BLaER1 treated with 17β-estradiol and CSF1 and Interleukin-3, amounts not matched to agents 10 nM and 100 nM (cell line): ENCODE results near the gene FYN.

Experiments used
- H3K27ac ChIP-seq, 11 experiments: shearing (Covaris generic); formaldehyde crosslinking; 2 replicates each; pipeline ENCODE4 v1.8.1; 2022
- H3K27me3 ChIP-seq, 11 experiments: shearing (Covaris generic); formaldehyde crosslinking; 2 replicates each; pipeline ENCODE4 v1.8.1; 2022
- H3K36me3 ChIP-seq, 11 experiments: shearing (Covaris generic); formaldehyde crosslinking; 2 replicates each; pipeline ENCODE4 v1.8.1; 2022
- H3K4me1 ChIP-seq, 10 experiments: shearing (Covaris generic); formaldehyde crosslinking; 2 replicates each; pipeline ENCODE4 v1.8.1; 2022
- H3K4me2 ChIP-seq, 11 experiments: shearing (Covaris generic); formaldehyde crosslinking; 2 replicates each; pipeline ENCODE4 v1.8.1; 2022
- H3K4me3 ChIP-seq, 10 experiments: shearing (Covaris generic); formaldehyde crosslinking; 2 replicates each; pipeline ENCODE4 v1.8.1; 2022
- H3K9ac ChIP-seq, 11 experiments: shearing (Covaris generic); formaldehyde crosslinking; 2 replicates each; pipeline ENCODE4 v1.8.1; 2022
- H3K9me3 ChIP-seq, 11 experiments: shearing (Covaris generic); formaldehyde crosslinking; replicated peaks in 1 of 11; 2 replicates each; pipeline ENCODE4 v1.8.1; 2022
- H4K20me1 ChIP-seq, 11 experiments: shearing (Covaris generic); formaldehyde crosslinking; 2 replicates each; pipeline ENCODE4 v1.8.1; 2022
- Cebpa-rat ChIP-seq, 11 experiments: shearing (Covaris generic); IDR thresholded peaks; 2 replicates each; pipeline ENCODE4 v1.8.1; 2022

FYN gene

DNA sequence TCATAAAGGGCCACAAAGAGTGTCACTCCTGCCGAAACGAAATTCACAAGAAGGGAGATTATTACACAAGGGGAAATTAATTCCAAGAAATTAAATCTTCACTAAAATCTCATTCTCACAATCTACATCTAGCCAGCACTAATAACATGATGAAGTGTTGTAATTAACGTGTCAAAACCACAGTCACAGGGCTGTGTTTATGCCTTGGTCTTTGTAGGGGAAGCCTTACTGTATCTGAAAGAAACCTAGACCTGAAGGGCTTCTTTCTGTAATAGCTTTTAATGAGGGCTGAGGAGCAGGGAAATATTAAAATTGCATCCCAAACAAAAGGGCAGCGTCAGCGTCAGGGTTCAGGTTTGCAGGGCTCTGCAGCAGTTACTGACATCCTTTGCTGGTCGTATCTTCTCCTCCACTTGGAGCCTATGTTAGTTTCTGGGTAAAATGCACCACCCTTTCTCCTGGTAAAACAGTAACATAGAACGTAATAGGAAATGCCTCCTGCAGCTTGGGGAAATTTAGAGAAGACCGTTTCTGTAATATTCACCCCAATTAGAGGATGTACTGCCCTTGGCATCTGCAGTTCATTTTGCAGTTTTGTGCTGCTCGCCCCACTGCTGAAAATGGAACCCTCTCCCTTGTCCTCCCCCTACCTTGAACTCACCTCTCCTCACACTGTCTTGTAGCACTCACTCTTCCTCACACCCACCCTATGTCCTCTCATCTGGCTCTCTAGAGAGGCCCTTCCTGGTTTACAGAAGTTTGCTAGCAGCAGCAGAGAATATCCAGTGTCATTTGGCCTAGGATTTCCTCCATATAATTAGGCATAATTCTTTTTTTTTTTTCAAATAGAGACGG is 158.6 kb downstream of the FYN start:
- H3K36me3 ChIP-seq: peaks cover 61 to 86% (median 73%) of the 10 kb centered on the region in 11 experiments
- no peak overlapping the region for H3K4me3 ChIP-seq
- H3K4me2 ChIP-seq: no peak overlapping the region
- peaks cover 0 to 6% (median 3%) of the 10 kb centered on the region in 10 experiments; a peak in 5 of 20 replicates for H3K4me1 ChIP-seq
- H4K20me1 ChIP-seq: peaks cover 0 to 6% (median 0%) of the 10 kb centered on the region in 11 experiments; a peak in 4 of 22 replicates
- no peaks in the 10 kb centered on the region for H3K27me3 ChIP-seq
- no peak for TF ChIP-seq Cebpa-rat (IDR thresholded peaks at IDR 0.05)
- no peaks in the 10 kb centered on the region for H3K9me3 ChIP-seq
- H3K9ac ChIP-seq: no peak overlapping the region
- H3K27ac ChIP-seq: no peak overlapping the region

GRCh38 chr6:111713811-111714210 is 159.4 kb downstream of the FYN start:
- peaks cover 0 to 6% (median 0%) of the 10 kb centered on the region in 11 experiments; a peak in 2 of 22 replicates for H4K20me1 ChIP-seq
- TF ChIP-seq Cebpa-rat (IDR thresholded peaks at IDR 0.05): no peak
- H3K9ac ChIP-seq: no peak overlapping the region
- no peak overlapping the region for H3K27ac ChIP-seq
- H3K9me3 ChIP-seq: no peaks in the 10 kb centered on the region
- H3K4me1 ChIP-seq: peaks cover 0 to 6% (median 3%) of the 10 kb centered on the region in 10 experiments; a peak in 5 of 20 replicates
- H3K4me3 ChIP-seq: no peak overlapping the region
- H3K36me3 ChIP-seq: peaks cover 55 to 79% (median 68%) of the 10 kb centered on the region in 11 experiments
- H3K27me3 ChIP-seq: no peaks in the 10 kb centered on the region
- H3K4me2 ChIP-seq: no peak overlapping the region

DNA sequence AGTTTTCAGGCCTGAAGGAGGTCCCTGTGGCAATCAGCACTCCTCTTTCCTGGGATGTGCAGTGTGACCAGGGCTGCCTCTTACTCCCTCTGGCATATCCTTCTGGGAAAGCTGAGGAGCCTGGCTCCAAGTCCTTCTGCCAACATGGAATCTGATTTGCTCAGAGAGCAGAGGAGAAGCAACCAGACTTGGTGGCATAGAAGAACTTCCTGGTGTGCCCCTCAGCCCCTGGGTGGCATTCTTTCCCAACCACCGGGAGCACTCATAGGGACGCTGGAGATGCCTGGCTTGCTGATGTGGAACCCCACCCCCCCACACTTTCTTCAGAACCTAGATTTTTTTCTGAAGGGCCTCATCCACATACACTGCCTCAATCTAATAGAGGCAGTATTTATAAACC is 160.0 kb downstream of the FYN start:
- Histone ChIP-seq H3K36me3 (peaks cover 53 to 79% (median 68%) of the 10 kb centered on the region in 11 experiments), H3K4me1 (peaks cover 0 to 6% (median 3%) of the 10 kb centered on the region in 10 experiments; a peak in 5 of 20 replicates), H3K27ac (no peak overlapping the region), H3K4me2 (no peak overlapping the region), H3K4me3 (no peak overlapping the region), H4K20me1 (peaks cover 0 to 1% (median 0%) of the 10 kb centered on the region in 11 experiments; a peak in 2 of 22 replicates), H3K9me3 (no peaks in the 10 kb centered on the region), H3K9ac (no peak overlapping the region), H3K27me3 (no peaks in the 10 kb centered on the region)
- no peak for TF ChIP-seq Cebpa-rat (IDR thresholded peaks at IDR 0.05)

DNA sequence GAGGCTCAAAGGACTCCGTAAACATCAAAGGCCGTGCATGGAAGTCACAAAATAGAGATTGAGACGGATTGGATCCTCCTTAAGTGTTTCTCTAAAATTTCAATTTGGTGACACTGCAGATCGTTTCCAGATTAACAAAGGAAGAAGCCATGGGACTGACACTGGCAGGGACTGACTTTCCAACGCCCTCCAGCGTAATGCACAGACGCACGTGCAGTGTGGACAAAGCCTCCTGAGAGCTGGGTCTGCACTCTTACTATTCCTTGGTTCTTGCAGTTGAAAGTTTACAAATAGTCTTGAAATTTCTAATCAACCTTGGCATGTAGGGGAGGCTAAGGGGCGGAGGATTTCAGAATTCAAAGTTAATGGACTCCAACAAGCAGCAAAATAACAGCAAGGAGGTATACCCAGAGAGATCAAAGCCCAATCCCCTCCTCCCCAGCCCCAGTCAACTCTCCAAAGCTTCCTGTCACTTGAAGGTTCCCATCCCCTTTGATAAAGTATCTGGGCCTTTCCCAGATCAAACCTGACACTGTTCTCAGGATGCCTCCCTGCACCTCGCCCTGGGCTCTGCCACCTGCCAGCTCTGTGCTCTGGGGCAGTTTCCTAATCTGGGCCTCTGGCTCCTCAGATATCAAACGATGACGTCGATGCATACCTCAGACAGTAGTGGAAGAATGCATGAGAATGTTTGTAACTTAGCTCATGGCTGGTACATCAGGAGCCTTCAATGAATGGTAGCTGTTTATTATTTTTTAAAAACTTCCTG is 161.1 kb downstream of the FYN start:
- no peak overlapping the region for H3K27ac ChIP-seq

DNA sequence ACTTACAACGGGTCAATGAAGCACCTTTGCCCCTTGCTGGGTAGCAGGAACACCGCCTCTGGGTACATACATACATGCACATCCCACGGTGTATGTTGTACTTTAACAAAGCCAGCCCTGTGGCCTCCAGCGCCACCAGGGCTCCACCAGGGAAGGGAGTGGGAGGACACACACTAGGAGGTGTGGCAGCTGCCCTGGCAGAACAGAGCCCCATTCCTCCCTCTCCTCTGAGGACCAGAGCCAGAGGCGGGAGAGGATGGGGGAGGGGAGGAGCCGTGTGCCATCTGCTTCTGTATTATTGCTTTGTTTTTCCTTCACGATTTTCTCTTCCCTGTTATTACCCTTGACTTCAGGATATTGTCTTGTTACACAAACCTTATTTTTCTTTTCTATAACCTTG is 161.8 kb downstream of the FYN start:
- no peak overlapping the region; a peak in 1 of 22 replicates for H3K27ac ChIP-seq
- H4K20me1 ChIP-seq: no peaks in the 10 kb centered on the region; a peak in 2 of 22 replicates
- no peak overlapping the region for H3K4me3 ChIP-seq
- H3K36me3 ChIP-seq: peaks cover 55 to 84% (median 68%) of the 10 kb centered on the region in 11 experiments
- H3K9me3 ChIP-seq: no peaks in the 10 kb centered on the region
- no peak overlapping the region for H3K4me2 ChIP-seq
- H3K9ac ChIP-seq: no peak overlapping the region
- no peak for TF ChIP-seq Cebpa-rat (IDR thresholded peaks at IDR 0.05)
- no peaks in the 10 kb centered on the region for H3K27me3 ChIP-seq
- H3K4me1 ChIP-seq: peaks cover 0 to 6% (median 3%) of the 10 kb centered on the region in 10 experiments; a peak in 5 of 20 replicates

More for the DNA sequence above, 161.1 kb downstream of the FYN start:
- Histone ChIP-seq H3K4me1 (peaks cover 0 to 6% (median 3%) of the 10 kb centered on the region in 10 experiments; a peak in 5 of 20 replicates), H4K20me1 (no peaks in the 10 kb centered on the region; a peak in 2 of 22 replicates), H3K4me3 (no peak overlapping the region), H3K9me3 (no peaks in the 10 kb centered on the region), H3K4me2 (no peak overlapping the region), H3K36me3 (peaks cover 52 to 79% (median 66%) of the 10 kb centered on the region in 11 experiments), H3K9ac (no peak overlapping the region; a peak in 1 of 22 replicates), H3K27me3 (no peaks in the 10 kb centered on the region)
- no peak for TF ChIP-seq Cebpa-rat (IDR thresholded peaks at IDR 0.05)

DNA sequence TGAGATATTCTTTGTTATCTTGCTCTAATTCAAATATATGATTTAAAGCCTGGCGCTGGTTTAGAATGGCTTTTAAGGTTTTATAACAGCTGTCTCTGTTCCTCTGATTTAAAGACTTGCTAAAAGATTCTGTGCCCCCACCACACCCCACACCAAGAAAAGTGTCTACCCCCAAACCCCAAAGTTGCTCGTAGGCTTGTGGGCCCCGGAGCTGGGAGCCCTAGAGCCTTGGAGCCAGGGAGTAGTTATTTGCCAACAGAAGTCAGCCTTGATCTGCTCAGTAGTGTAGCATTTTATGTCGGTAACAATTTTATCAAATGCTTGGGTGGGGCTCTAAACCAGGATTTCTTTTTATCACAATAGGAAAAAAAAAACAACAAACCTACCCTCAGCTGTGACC is 162.3 kb downstream of the FYN start:
- Histone ChIP-seq H3K9ac (no peak overlapping the region), H3K27me3 (no peaks in the 10 kb centered on the region), H3K9me3 (no peaks in the 10 kb centered on the region), H4K20me1 (no peaks in the 10 kb centered on the region; a peak in 2 of 22 replicates), H3K27ac (no peak overlapping the region), H3K4me2 (no peak overlapping the region), H3K4me3 (no peak overlapping the region), H3K4me1 (peaks cover 0 to 6% (median 3%) of the 10 kb centered on the region in 10 experiments; a peak in 5 of 20 replicates), H3K36me3 (peaks cover 55 to 84% (median 69%) of the 10 kb centered on the region in 11 experiments)
- TF ChIP-seq Cebpa-rat (IDR thresholded peaks at IDR 0.05): no peak

GRCh38 chr6:111710439-111710838 is 162.8 kb downstream of the FYN start:
- Histone ChIP-seq H3K36me3 (peaks cover 58 to 84% (median 71%) of the 10 kb centered on the region in 11 experiments), H3K9ac (no peak overlapping the region), H3K27ac (0 out of 22 replicates have a peak overlapping the region, but pooled peaks of 1 of the 11 experiments have one; percentile 19), H3K27me3 (no peaks in the 10 kb centered on the region), H4K20me1 (no peaks in the 10 kb centered on the region; a peak in 2 of 22 replicates), H3K9me3 (no peaks in the 10 kb centered on the region), H3K4me1 (peaks cover 0 to 6% (median 3%) of the 10 kb centered on the region in 10 experiments; a peak in 5 of 20 replicates), H3K4me3 (no peak overlapping the region), H3K4me2 (peak overlapping the region in 9 of 11 experiments; percentile 11 to 56 (median 39); a peak in 10 of 22 replicates)
- no peak for TF ChIP-seq Cebpa-rat (IDR thresholded peaks at IDR 0.05)

- Histone ChIP-seq H3K9ac (no peak overlapping the region), H3K4me1 (peaks cover 0 to 6% (median 3%) of the 10 kb centered on the region in 10 experiments; a peak in 5 of 20 replicates), H3K27ac (0 out of 22 replicates have a peak overlapping the region, but pooled peaks of 1 of the 11 experiments have one; percentile 19), H3K9me3 (no peaks in the 10 kb centered on the region), H3K27me3 (no peaks in the 10 kb centered on the region), H3K4me3 (no peak overlapping the region), H3K36me3 (peaks cover 52 to 84% (median 71%) of the 10 kb centered on the region in 11 experiments), H3K4me2 (peak overlapping the region in 9 of 11 experiments; percentile 11 to 56 (median 39); a peak in 10 of 22 replicates), H4K20me1 (no peaks in the 10 kb centered on the region; a peak in 2 of 22 replicates)
- no peak for TF ChIP-seq Cebpa-rat (IDR thresholded peaks at IDR 0.05)
These were observed 163.4 kb downstream of the FYN start for GRCh38 chr6:111709615-111710398.
